DND-41 (cell line): ENCODE measurements around the gene ITGA11.
"Not testable (repeated sequence)": the region's sequence is repeated elsewhere in the genome, so short reads cannot be mapped to it uniquely, and the experiment has no call there.

Source experiments
- EZH2 ChIP-seq: IDR thresholded peaks from 3 replicates; pipeline ENCODE4 v1.6.1; 2012; ENCODE audit warnings: borderline replicate concordance, low read depth, mild to moderate bottlenecking, moderate library complexity, low read length, inconsistent platforms; ENCODE audit not compliant: severe bottlenecking
- TF ChIP-seq, protein P1 (sequence below): IDR thresholded peaks from 2 replicates; pipeline ENCODE4 v1.5.1; 2012; ENCODE audit warnings: borderline replicate concordance, low read length, moderate library complexity, mild to moderate bottlenecking; ENCODE audit not compliant: poor library complexity, severe bottlenecking; ENCODE audit errors: extremely low read depth

GRCh38 chr15:68397999-68398398 is 34.0 kb downstream of the ITGA11 start:
- TF ChIP-seq, protein P1, sequence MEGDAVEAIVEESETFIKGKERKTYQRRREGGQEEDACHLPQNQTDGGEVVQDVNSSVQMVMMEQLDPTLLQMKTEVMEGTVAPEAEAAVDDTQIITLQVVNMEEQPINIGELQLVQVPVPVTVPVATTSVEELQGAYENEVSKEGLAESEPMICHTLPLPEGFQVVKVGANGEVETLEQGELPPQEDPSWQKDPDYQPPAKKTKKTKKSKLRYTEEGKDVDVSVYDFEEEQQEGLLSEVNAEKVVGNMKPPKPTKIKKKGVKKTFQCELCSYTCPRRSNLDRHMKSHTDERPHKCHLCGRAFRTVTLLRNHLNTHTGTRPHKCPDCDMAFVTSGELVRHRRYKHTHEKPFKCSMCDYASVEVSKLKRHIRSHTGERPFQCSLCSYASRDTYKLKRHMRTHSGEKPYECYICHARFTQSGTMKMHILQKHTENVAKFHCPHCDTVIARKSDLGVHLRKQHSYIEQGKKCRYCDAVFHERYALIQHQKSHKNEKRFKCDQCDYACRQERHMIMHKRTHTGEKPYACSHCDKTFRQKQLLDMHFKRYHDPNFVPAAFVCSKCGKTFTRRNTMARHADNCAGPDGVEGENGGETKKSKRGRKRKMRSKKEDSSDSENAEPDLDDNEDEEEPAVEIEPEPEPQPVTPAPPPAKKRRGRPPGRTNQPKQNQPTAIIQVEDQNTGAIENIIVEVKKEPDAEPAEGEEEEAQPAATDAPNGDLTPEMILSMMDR = not testable (repeated sequence)
- TF ChIP-seq EZH2 = not testable (repeated sequence)
